Measurements from ENCODE around the gene GAS2L2.

- TF ChIP-seq CTCF (IDR thresholded peaks at IDR 0.05) (no peak), POLR2A (IDR thresholded peaks at IDR 0.05) (no peak)
Observed at GRCh38 chr17:35786941-35787432, 33.9 kb upstream of the GAS2L2 start.

All from thyroid gland (tissue), 4 donors.